SK-N-SH treated with all-trans-retinoic acid at 6 μM for 48 hours (cell line): ENCODE data around the gene FAM20A.

Experiments used
- ATAC-seq: fragments of 200-7000 bp; cut with Tn5 transposase; 3 replicates; pipeline ENCODE4 v1.9.1; 2020; ENCODE audit warnings: mild to moderate bottlenecking, moderate library complexity
- ARNTL ChIP-seq: fragments of 450-650 bp; formaldehyde crosslinking; IDR thresholded peaks from 2 replicates; pipeline ENCODE4 v1.5.0; 2020; ENCODE audit warnings: low read depth, mild to moderate bottlenecking, moderate library complexity, borderline replicate concordance
- BACH2 ChIP-seq: fragments of 250-450 bp; sonication (Bioruptor Pico); IDR thresholded peaks from 2 replicates; pipeline ENCODE4 v1.9.0; 2021; ENCODE audit warnings: mild to moderate bottlenecking, borderline replicate concordance
- CREB5 ChIP-seq: fragments of 250-450 bp; sonication (Bioruptor Pico); IDR thresholded peaks from 2 replicates; pipeline ENCODE4 v1.5.1; 2020; ENCODE audit warnings: low read depth, mild to moderate bottlenecking, moderate library complexity
- CSRNP3 ChIP-seq: fragments of 250-450 bp; sonication (Bioruptor Pico); IDR thresholded peaks from 2 replicates; pipeline ENCODE4 v1.5.1; 2021; ENCODE audit warnings: mild to moderate bottlenecking, moderate library complexity
- ESRRG ChIP-seq: fragments of 250-450 bp; sonication (Bioruptor Pico); IDR thresholded peaks from 2 replicates; pipeline ENCODE4 v1.6.1; 2021; ENCODE audit warnings: mild to moderate bottlenecking
- GLIS3 ChIP-seq: fragments of 250-450 bp; sonication (Bioruptor Pico); IDR thresholded peaks from 2 replicates; pipeline ENCODE4 v1.5.0; 2020; ENCODE audit warnings: mild to moderate bottlenecking, moderate library complexity
- ISL1 ChIP-seq: fragments of 250-450 bp; sonication (Bioruptor Pico); IDR thresholded peaks from 2 replicates; pipeline ENCODE4 v2.1.2; 2022; ENCODE audit warnings: mild to moderate bottlenecking, moderate library complexity
- OSR1 ChIP-seq: fragments of 250-450 bp; sonication (Bioruptor Pico); IDR thresholded peaks from 2 replicates; pipeline ENCODE4 v1.8.0; 2022; ENCODE audit warnings: moderate library complexity, mild to moderate bottlenecking, inconsistent platforms
- PATZ1 ChIP-seq: fragments of 250-450 bp; sonication (Bioruptor Pico); IDR thresholded peaks from 2 replicates; pipeline ENCODE4 v1.8.0; 2020; ENCODE audit warnings: mild to moderate bottlenecking, moderate library complexity, borderline replicate concordance
- POU6F1 ChIP-seq: fragments of 250-450 bp; sonication (Bioruptor Pico); IDR thresholded peaks from 2 replicates; pipeline ENCODE4 v1.8.0; 2021; ENCODE audit warnings: low read depth, mild to moderate bottlenecking, moderate library complexity, borderline replicate concordance
- PPARA ChIP-seq: fragments of 250-450 bp; sonication (Bioruptor Pico); IDR thresholded peaks from 2 replicates; pipeline ENCODE4 v1.5.0; 2020; ENCODE audit warnings: mild to moderate bottlenecking, borderline replicate concordance
- RARB ChIP-seq: fragments of 250-450 bp; sonication (Bioruptor Pico); IDR thresholded peaks from 2 replicates; pipeline ENCODE4 v1.8.0; 2021; ENCODE audit warnings: mild to moderate bottlenecking, moderate library complexity
- SNAI2 ChIP-seq: fragments of 250-450 bp; sonication (Bioruptor Pico); IDR thresholded peaks from 2 replicates; pipeline ENCODE4 v1.5.0; 2020; ENCODE audit warnings: mild to moderate bottlenecking, moderate library complexity
- TCF4 ChIP-seq: fragments of 250-450 bp; sonication (Bioruptor Pico); IDR thresholded peaks from 2 replicates; pipeline ENCODE4 v1.8.0; 2021; ENCODE audit warnings: mild to moderate bottlenecking, moderate library complexity, borderline replicate concordance
- TOX ChIP-seq: fragments of 250-450 bp; sonication (Bioruptor Pico); IDR thresholded peaks from 2 replicates; pipeline ENCODE4 v1.8.0; 2021; ENCODE audit warnings: mild to moderate bottlenecking, moderate library complexity, borderline replicate concordance
- TSHZ2 ChIP-seq: fragments of 250-450 bp; sonication (Bioruptor Pico); IDR thresholded peaks from 2 replicates; pipeline ENCODE4 v1.5.0; 2020; ENCODE audit warnings: mild to moderate bottlenecking, moderate library complexity
- ZC3H10 ChIP-seq: fragments of 250-450 bp; sonication (Bioruptor Pico); IDR thresholded peaks from 2 replicates; pipeline ENCODE4 v1.5.1; 2021; ENCODE audit warnings: mild to moderate bottlenecking, moderate library complexity
- ZFP3 ChIP-seq: fragments of 250-450 bp; sonication (Bioruptor Pico); IDR thresholded peaks from 2 replicates; pipeline ENCODE4 v1.5.0; 2020; ENCODE audit warnings: mild to moderate bottlenecking, moderate library complexity
- ZFP30 ChIP-seq: fragments of 450-650 bp; formaldehyde crosslinking; IDR thresholded peaks from 2 replicates; pipeline ENCODE4 v1.5.0; 2022; ENCODE audit warnings: mild to moderate bottlenecking, moderate library complexity
- ZNF565 ChIP-seq: fragments of 450-650 bp; formaldehyde crosslinking; conservative IDR thresholded peaks from 2 replicates; pipeline ENCODE4 v1.5.0; 2020; ENCODE audit warnings: low read depth, mild to moderate bottlenecking, moderate library complexity
- ZNF70 ChIP-seq: fragments of 450-650 bp; formaldehyde crosslinking; IDR thresholded peaks from 2 replicates; pipeline ENCODE4 v1.5.0; 2020; ENCODE audit warnings: mild to moderate bottlenecking, moderate library complexity

The FAM20A gene

GRCh38 chr17:68587026-68587425, 14.1 kb downstream of the FAM20A start (continued):
- no peak for TF ChIP-seq PATZ1

- no peak for TF ChIP-seq ZNF70
- TF ChIP-seq POU6F1 (CRISPR knock-in tag) = no peak
- TF ChIP-seq CREB5 (CRISPR knock-in tag) = no peak
- no peak for TF ChIP-seq PATZ1
- no peak for TF ChIP-seq RARB (CRISPR knock-in tag)
- TF ChIP-seq GLIS3 (CRISPR knock-in tag) = no peak
- no peak for TF ChIP-seq BACH2 (CRISPR knock-in tag)
- TF ChIP-seq PPARA (CRISPR knock-in tag) = no peak
- TF ChIP-seq ZFP3 (CRISPR knock-in tag) = no peak
- TF ChIP-seq ISL1 (CRISPR knock-in tag) = no peak
- no peak for TF ChIP-seq OSR1 (CRISPR knock-in tag)
- TF ChIP-seq ZC3H10 = no peak
- no peak for TF ChIP-seq TCF4 (CRISPR knock-in tag)
- TF ChIP-seq ZNF565 = no peak
- no peak for TF ChIP-seq TSHZ2
- no peak for TF ChIP-seq SNAI2 (CRISPR knock-in tag)
- TF ChIP-seq TOX (CRISPR knock-in tag) = no peak
- no peak for TF ChIP-seq CSRNP3 (CRISPR knock-in tag)
- TF ChIP-seq ARNTL (CRISPR knock-in tag) = no peak
- no peak for ATAC-seq
Observed at GRCh38 chr17:68585643-68586042, 15.5 kb downstream of the FAM20A start.

GRCh38 chr17:68584581-68585303, 16.4 kb downstream of the FAM20A start:
- no peak for ATAC-seq

More at GRCh38 chr17:68584581-68585303, 16.4 kb downstream of the FAM20A start:
- TF ChIP-seq ESRRG (no peak), ISL1 (CRISPR knock-in tag) (no peak), POU6F1 (CRISPR knock-in tag) (no peak), ZC3H10 (no peak), SNAI2 (CRISPR knock-in tag) (no peak), ZFP30 (CRISPR knock-in tag) (no peak), ZFP3 (CRISPR knock-in tag) (no peak), PATZ1 (no peak), CREB5 (CRISPR knock-in tag) (no peak)
